GM12878 (cell line): Measurements from ENCODE around the gene EN1. TPM values are rescaled to one million over a fixed set of nuclear protein-coding genes. Genes with fewer than 3 reads are reported as not detected.

Source experiments
- ATAC-seq: fragments of 200-7000 bp; cut with Tn5 transposase; 3 replicates; pipeline ENCODE4 v1.9.1; 2020; ENCODE audit warnings: mild to moderate bottlenecking, moderate library complexity
- BruUV-seq: library from RNA; stranded (reverse); fragments of 400-500 nt; replicated peaks from 2 replicates; lab custom pipeline; 2021; lab: Mats Ljungman, UMichigan
- CTCF ChIA-PET: fragments of 300-600 bp; sonication (Branson Sonifier 250); formaldehyde crosslinking; extraction: SDS; loops from one replicate; lab custom pipeline; 2021; ENCODE audit warnings: inconsistent platforms; lab: Yijun Ruan, JAX
- POLR2A ChIA-PET: fragments of 350-600 bp; formaldehyde crosslinking; extraction: SDS; loops from one replicate; lab custom pipeline; 2021; ENCODE audit warnings: inconsistent platforms; lab: Charles Lee
- RAD21 ChIA-PET: fragments of 300-600 bp; sonication (Branson Sonifier 250); formaldehyde crosslinking; loops from one replicate; lab custom pipeline; 2023; ENCODE audit warnings: antibody characterized with exemption; ENCODE audit not compliant: unreplicated experiment; lab: Charles Lee
- SMC1A ChIA-PET: fragments of 300-600 bp; sonication (Branson Sonifier 250); formaldehyde crosslinking; loops from one replicate; lab custom pipeline; 2023; ENCODE audit not compliant: unreplicated experiment, uncharacterized antibody; lab: Charles Lee
- DNase-seq: peaks from one replicate; pipeline ENCODE4 v3.0.0-alpha.2; 2011; ENCODE audit warnings: low read depth, low spot score
- FAIRE-seq: peaks from 3 replicates; lab custom pipeline; 2011; peaks lifted over from hg19 to GRCh38; lab: Jason Lieb, UNC
- H2AFZ ChIP-seq: 2 replicates; pipeline ENCODE4 v1.6.0; 2011; ENCODE audit warnings: low read depth, low read length, control low read depth; ENCODE audit not compliant: control insufficient read depth
- H3K27ac ChIP-seq: 2 replicates; pipeline ENCODE4 v1.5.1; 2011; ENCODE audit warnings: control low read depth; ENCODE audit not compliant: control insufficient read depth, insufficient read depth
- H3K27me3 ChIP-seq, 2 experiments: replicated peaks in 1 of 2; 2 replicates each; pipeline versions ENCODE4 v1.6.0 to v1.6.1; 2011; ENCODE audit warnings: low read length in 1 of 2; ENCODE audit not compliant: control insufficient read depth in 2 of 2, insufficient read depth in 2 of 2
- H3K36me3 ChIP-seq, 2 experiments: 2 replicates each; pipeline ENCODE4 v1.5.1; 2011; ENCODE audit warnings: low read length in 1 of 2; ENCODE audit not compliant: control insufficient read depth in 2 of 2, insufficient read depth in 2 of 2
- H3K4me1 ChIP-seq: 2 replicates; pipeline ENCODE4 v1.6.1; 2011; ENCODE audit warnings: mild to moderate bottlenecking, low read length, moderate library complexity, mixed read lengths; ENCODE audit not compliant: control insufficient read depth, insufficient read depth
- H3K4me2 ChIP-seq: 2 replicates; pipeline ENCODE4 v1.6.0; 2011; ENCODE audit warnings: control low read depth; ENCODE audit not compliant: control insufficient read depth, insufficient read depth
- H3K4me3 ChIP-seq: fragments of 200-600 bp; sonication (generic); 2 replicates; pipeline ENCODE4 v1.5.1; 2016
- H3K79me2 ChIP-seq: 2 replicates; pipeline ENCODE4 v1.6.0; 2011; ENCODE audit warnings: low read length; ENCODE audit not compliant: control insufficient read depth, insufficient read depth
- H3K9ac ChIP-seq: 2 replicates; pipeline ENCODE4 v1.8.0; 2011; ENCODE audit warnings: low read length, control low read depth, mixed read lengths; ENCODE audit not compliant: control insufficient read depth, insufficient read depth
- H3K9me3 ChIP-seq: replicated peaks from 3 replicates; pipeline ENCODE4 v1.5.1; 2011; ENCODE audit warnings: mild to moderate bottlenecking, low read length; ENCODE audit not compliant: control insufficient read depth, insufficient read depth
- H4K20me1 ChIP-seq: 2 replicates; pipeline ENCODE4 v1.6.0; 2011; ENCODE audit not compliant: control insufficient read depth, insufficient read depth
- BACH1 ChIP-seq: fragments of 450-650 bp; IDR thresholded peaks from 2 replicates; pipeline ENCODE4 v1.6.1; 2017; ENCODE audit warnings: mild to moderate bottlenecking, borderline replicate concordance
- CBX5 ChIP-seq: sonication (generic); IDR thresholded peaks from 2 replicates; pipeline ENCODE4 v1.6.1; 2016; ENCODE audit warnings: low read depth, moderate library complexity, mild to moderate bottlenecking, inconsistent platforms
- CHD4 ChIP-seq: fragments of 200-600 bp; sonication (generic); IDR thresholded peaks from 2 replicates; pipeline ENCODE4 v1.6.1; 2016; ENCODE audit warnings: mild to moderate bottlenecking
- EZH2 ChIP-seq: IDR thresholded peaks from 2 replicates; pipeline ENCODE4 v1.6.1; 2012; ENCODE audit warnings: low read depth, mild to moderate bottlenecking, control low read depth, inconsistent platforms, low read length, borderline replicate concordance; ENCODE audit not compliant: control insufficient read depth
- NR2F1 ChIP-seq: fragments of 450-650 bp; conservative IDR thresholded peaks from 2 replicates; pipeline ENCODE4 v1.6.1; 2017; ENCODE audit warnings: mild to moderate bottlenecking
- POLR2AphosphoS2 ChIP-seq: IDR thresholded peaks from 2 replicates; pipeline ENCODE4 v1.6.1; 2011; ENCODE audit warnings: low read depth, mild to moderate bottlenecking, low read length, improper control_type of control experiment, moderate library complexity
- RAD21 ChIP-seq: IDR thresholded peaks from 2 replicates; pipeline ENCODE4 v1.6.1; 2011; ENCODE audit warnings: mild to moderate bottlenecking, low read depth, low read length, moderate library complexity; ENCODE audit not compliant: insufficient read depth
- RUNX3 ChIP-seq: IDR thresholded peaks from 2 replicates; pipeline ENCODE4 v1.6.1; 2012; ENCODE audit warnings: low read length, inconsistent platforms
- SIN3A ChIP-seq: IDR thresholded peaks from 2 replicates; pipeline ENCODE4 v1.6.1; 2012; ENCODE audit warnings: low read depth, low read length, improper control_type of control experiment
- SMAD5 ChIP-seq: IDR thresholded peaks from 2 replicates; pipeline ENCODE4 v1.6.1; 2016; ENCODE audit warnings: antibody characterized with exemption, low read depth
- SREBF2 ChIP-seq: IDR thresholded peaks from 2 replicates; pipeline ENCODE4 v1.6.1; 2012; ENCODE audit warnings: mild to moderate bottlenecking, low read length
- SRF ChIP-seq, 2 experiments: IDR thresholded peaks; 2 replicates each; pipeline ENCODE4 v1.6.1; 2011; ENCODE audit warnings: low read depth in 2 of 2, low read length in 2 of 2, mild to moderate bottlenecking in 1 of 2, moderate library complexity in 1 of 2
- WRNIP1 ChIP-seq: IDR thresholded peaks from 2 replicates; pipeline ENCODE4 v1.6.1; 2011; ENCODE audit warnings: low read depth, low read length, improper control_type of control experiment, borderline replicate concordance
- ZBED1 ChIP-seq: IDR thresholded peaks from 2 replicates; pipeline ENCODE4 v1.6.1; 2016; ENCODE audit warnings: borderline replicate concordance
- ZNF274 ChIP-seq: IDR thresholded peaks from one replicate; pipeline ENCODE4 v1.8.0; 2011; ENCODE audit not compliant: insufficient read length, insufficient read depth
- ZNF687 ChIP-seq: fragments of 450-650 bp; IDR thresholded peaks from 2 replicates; pipeline ENCODE4 v1.6.1; 2017; ENCODE audit warnings: mild to moderate bottlenecking, moderate library complexity
- WGBS: methylation state at CpG from one replicate; pipeline ENCODE4 v1.1.6; 2016; ENCODE audit warnings: low lambda C conversion rate; ENCODE audit not compliant: insufficient replicate concordance, insufficient coverage; ENCODE audit errors: missing lambda C conversion rate; 5-methylcytosine and 5-hydroxymethylcytosine counted together
- in situ Hi-C: fragments of 300-500 bp; cut with MboI; formaldehyde crosslinking; loops from 9 replicates; pipeline ENCODE4 v1.14.3; 2018; ENCODE audit warnings: mixed read lengths
- intact Hi-C: fragments of 100-400 bp; cut with micrococcal nuclease; formaldehyde crosslinking; loops from one replicate; pipeline ENCODE4 v1.14.2; 2022; ENCODE audit not compliant: unreplicated experiment
- polyA plus RNA-seq, 11 experiments: library from polyadenylated mRNA; depleted of rRNA in 4 of 11; unstranded in 6 of 11; stranded (reverse) in 5 of 11; fragments of >200 nt; fragmentation: Nextera tagmentation in 4 of 11; fragmentation: Illumina TruSeq in 1 of 11; extraction: Ambion mirVana in 4 of 11; extraction: Trizol in 1 of 11; gene quantifications; 1 replicate in 1 of 11; 2 replicates in 10 of 11; pipeline versions ENCODE4 v1.2.1 to v1.2.3, GENCODE V29; 2011 to 2016; ENCODE audit warnings: inconsistent platforms in 2 of 11, missing spikeins in 2 of 11, low read depth in 1 of 11
- total RNA-seq, 4 experiments: library from RNA; depleted of rRNA in 3 of 4; stranded (reverse); fragments of >200 nt in 3 of 4; fragmentation: Illumina TruSeq in 1 of 4; extraction: Trizol in 1 of 4; gene quantifications; 2 replicates each; pipeline versions ENCODE4 v1.2.1 to v1.2.3, GENCODE V29; 2013 to 2021

The EN1 gene
- total and polyA plus RNA-seq, 10 of the 15 experiments (the other 5 are each of a cell fraction or from before 2014, with no cell fraction given), result not detected

- in situ Hi-C loops (no loop called here), intact Hi-C loops (no loop called here)
- TF ChIP-seq SMAD5 (no peak), SIN3A (no peak), NR2F1 (no peak), WRNIP1 (no peak), EZH2 (no peak), SRF (IDR thresholded peaks at IDR 0.05; ENCODE audit: low read depth in 2 of 2, low read length in 2 of 2) (no peak), RAD21 (no peak), RUNX3 (no peak), BACH1 (no peak), ZBED1 (no peak), ZNF274 (no peak), SREBF2 (no peak), ZNF687 (no peak), CHD4 (no peak), POLR2AphosphoS2 (no peak), CBX5 (no peak)
- Histone ChIP-seq H3K4me1 (no peaks in the 10 kb centered on the region), H3K9me3 (no peaks in the 10 kb centered on the region), H3K36me3 (no peaks in the 10 kb centered on the region), H4K20me1 (no peaks in the 10 kb centered on the region), H3K27ac (no peak overlapping the region), H3K4me3 (no peak overlapping the region), H3K27me3 (peaks cover 5 to 6% of the 10 kb centered on the region in 2 experiments; a peak in 3 of 4 replicates), H3K4me2 (no peak overlapping the region), H3K79me2 (no peaks in the 10 kb centered on the region), H2AFZ (no peak overlapping the region), H3K9ac (no peak overlapping the region)
- SMC1A ChIA-PET, result no interaction called here
- POLR2A ChIA-PET, result no interaction called here
- FAIRE-seq (no peak), ATAC-seq (no peak), DNase-seq (no peak)
- CTCF ChIA-PET, result no interaction called here
- WGBS, result 27% methylated on average over 23 of the region's 23 CpGs
- no TSS peak for BruUV-seq
- RAD21 ChIA-PET, result no interaction called here
Measured at GRCh38 chr2:118806797-118807667, 40.4 kb downstream of the EN1 start.
